Esophagus muscularis mucosa (tissue), 4 donors: Measurements from ENCODE around the gene CLK4.

ENCODE experiments used
- EP300 ChIP-seq: sonication (generic); formaldehyde crosslinking; IDR thresholded peaks from one replicate; pipeline ENCODE4 v1.6.1; 2017; ENCODE audit warnings: antibody characterized with exemption
- POLR2A ChIP-seq: fragments of 450-650 bp; IDR thresholded peaks from one replicate; pipeline ENCODE4 v1.6.1; 2017; ENCODE audit warnings: antibody characterized with exemption, moderate library complexity, mild to moderate bottlenecking, low read depth
- POLR2AphosphoS5 ChIP-seq, 2 donors: sonication (generic); formaldehyde crosslinking; IDR thresholded peaks; one replicate each; pipeline ENCODE4 v1.6.1; 2017; ENCODE audit warnings: antibody characterized with exemption in 2 of 2
- TF ChIP-seq, protein P1 (sequence below), 3 experiments: fragments of 200-600 bp in 2 of 3; fragments of 450-650 bp in 1 of 3; sonication (generic) in 2 of 3; IDR thresholded peaks; one replicate each; pipeline ENCODE4 v1.5.1; 2017 to 2019; ENCODE audit warnings: antibody characterized with exemption in 3 of 3, mild to moderate bottlenecking in 2 of 3, moderate library complexity in 1 of 3

DNA sequence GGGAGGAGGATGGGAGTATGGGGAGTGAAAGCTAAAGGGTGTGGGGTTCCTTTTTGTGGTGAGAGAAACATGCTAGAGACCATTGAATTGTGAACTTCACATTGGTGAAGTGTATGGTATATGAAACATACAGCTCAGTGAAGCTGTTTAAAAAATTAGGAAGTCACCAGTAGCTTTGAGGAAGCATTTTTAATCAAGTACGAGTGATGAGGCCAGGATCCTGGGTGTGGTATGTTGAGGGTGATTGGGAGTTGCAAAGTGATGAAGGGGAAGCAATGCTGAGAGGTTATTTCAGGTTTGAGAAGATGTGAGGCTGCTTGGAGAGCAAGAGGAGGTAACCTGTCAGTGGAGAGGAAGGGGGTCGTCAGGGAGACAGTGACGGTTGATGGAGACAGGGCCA is 22.7 kb upstream of the CLK4 start:
- TF ChIP-seq, protein P1, sequence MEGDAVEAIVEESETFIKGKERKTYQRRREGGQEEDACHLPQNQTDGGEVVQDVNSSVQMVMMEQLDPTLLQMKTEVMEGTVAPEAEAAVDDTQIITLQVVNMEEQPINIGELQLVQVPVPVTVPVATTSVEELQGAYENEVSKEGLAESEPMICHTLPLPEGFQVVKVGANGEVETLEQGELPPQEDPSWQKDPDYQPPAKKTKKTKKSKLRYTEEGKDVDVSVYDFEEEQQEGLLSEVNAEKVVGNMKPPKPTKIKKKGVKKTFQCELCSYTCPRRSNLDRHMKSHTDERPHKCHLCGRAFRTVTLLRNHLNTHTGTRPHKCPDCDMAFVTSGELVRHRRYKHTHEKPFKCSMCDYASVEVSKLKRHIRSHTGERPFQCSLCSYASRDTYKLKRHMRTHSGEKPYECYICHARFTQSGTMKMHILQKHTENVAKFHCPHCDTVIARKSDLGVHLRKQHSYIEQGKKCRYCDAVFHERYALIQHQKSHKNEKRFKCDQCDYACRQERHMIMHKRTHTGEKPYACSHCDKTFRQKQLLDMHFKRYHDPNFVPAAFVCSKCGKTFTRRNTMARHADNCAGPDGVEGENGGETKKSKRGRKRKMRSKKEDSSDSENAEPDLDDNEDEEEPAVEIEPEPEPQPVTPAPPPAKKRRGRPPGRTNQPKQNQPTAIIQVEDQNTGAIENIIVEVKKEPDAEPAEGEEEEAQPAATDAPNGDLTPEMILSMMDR (IDR thresholded peaks at IDR 0.05) = no peak
- TF ChIP-seq POLR2A (no peak), POLR2AphosphoS5 (IDR thresholded peaks at IDR 0.05) (no peak), EP300 (no peak)
